Measurements from ENCODE around the gene PRUNE2.

DNA sequence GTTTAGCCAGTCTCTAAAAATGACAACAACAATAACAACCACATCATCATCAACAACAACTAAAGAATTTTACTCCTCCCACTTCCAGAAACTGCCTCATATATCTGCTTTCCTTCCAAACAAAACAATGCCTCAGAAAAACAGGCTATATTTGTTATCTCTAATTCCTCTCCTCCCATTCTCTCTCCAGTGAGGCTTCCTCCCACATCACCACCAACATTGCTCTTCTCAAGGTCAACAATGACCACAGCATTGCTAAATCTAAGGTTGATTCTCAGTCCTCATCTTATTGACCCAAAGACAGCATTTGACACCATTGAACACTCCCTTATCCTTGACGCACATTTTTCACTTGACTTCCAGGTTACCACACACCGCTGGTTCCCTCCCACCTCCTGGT, 38.1 kb upstream of the PRUNE2 start:
- TF ChIP-seq, protein P1, sequence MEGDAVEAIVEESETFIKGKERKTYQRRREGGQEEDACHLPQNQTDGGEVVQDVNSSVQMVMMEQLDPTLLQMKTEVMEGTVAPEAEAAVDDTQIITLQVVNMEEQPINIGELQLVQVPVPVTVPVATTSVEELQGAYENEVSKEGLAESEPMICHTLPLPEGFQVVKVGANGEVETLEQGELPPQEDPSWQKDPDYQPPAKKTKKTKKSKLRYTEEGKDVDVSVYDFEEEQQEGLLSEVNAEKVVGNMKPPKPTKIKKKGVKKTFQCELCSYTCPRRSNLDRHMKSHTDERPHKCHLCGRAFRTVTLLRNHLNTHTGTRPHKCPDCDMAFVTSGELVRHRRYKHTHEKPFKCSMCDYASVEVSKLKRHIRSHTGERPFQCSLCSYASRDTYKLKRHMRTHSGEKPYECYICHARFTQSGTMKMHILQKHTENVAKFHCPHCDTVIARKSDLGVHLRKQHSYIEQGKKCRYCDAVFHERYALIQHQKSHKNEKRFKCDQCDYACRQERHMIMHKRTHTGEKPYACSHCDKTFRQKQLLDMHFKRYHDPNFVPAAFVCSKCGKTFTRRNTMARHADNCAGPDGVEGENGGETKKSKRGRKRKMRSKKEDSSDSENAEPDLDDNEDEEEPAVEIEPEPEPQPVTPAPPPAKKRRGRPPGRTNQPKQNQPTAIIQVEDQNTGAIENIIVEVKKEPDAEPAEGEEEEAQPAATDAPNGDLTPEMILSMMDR (IDR thresholded peaks at IDR 0.05; ENCODE audit: low read depth, low read length, missing input control) = no peak
- TF ChIP-seq, protein P2, sequence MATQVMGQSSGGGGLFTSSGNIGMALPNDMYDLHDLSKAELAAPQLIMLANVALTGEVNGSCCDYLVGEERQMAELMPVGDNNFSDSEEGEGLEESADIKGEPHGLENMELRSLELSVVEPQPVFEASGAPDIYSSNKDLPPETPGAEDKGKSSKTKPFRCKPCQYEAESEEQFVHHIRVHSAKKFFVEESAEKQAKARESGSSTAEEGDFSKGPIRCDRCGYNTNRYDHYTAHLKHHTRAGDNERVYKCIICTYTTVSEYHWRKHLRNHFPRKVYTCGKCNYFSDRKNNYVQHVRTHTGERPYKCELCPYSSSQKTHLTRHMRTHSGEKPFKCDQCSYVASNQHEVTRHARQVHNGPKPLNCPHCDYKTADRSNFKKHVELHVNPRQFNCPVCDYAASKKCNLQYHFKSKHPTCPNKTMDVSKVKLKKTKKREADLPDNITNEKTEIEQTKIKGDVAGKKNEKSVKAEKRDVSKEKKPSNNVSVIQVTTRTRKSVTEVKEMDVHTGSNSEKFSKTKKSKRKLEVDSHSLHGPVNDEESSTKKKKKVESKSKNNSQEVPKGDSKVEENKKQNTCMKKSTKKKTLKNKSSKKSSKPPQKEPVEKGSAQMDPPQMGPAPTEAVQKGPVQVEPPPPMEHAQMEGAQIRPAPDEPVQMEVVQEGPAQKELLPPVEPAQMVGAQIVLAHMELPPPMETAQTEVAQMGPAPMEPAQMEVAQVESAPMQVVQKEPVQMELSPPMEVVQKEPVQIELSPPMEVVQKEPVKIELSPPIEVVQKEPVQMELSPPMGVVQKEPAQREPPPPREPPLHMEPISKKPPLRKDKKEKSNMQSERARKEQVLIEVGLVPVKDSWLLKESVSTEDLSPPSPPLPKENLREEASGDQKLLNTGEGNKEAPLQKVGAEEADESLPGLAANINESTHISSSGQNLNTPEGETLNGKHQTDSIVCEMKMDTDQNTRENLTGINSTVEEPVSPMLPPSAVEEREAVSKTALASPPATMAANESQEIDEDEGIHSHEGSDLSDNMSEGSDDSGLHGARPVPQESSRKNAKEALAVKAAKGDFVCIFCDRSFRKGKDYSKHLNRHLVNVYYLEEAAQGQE (IDR thresholded peaks at IDR 0.05) = no peak
